HepG2 (cell line): ENCODE results near the gene LRP1-AS. TPM values are rescaled to one million over a fixed set of nuclear protein-coding genes. Genes with fewer than 3 reads are reported as not detected.

ENCODE experiments used
- HOXA5 ChIP-seq: sonication (generic); formaldehyde crosslinking; IDR thresholded peaks from 2 replicates; pipeline ENCODE4 v1.4.0; 2020; ENCODE audit warnings: missing genetic modification reagents
- IRF2 ChIP-seq: IDR thresholded peaks from 2 replicates; pipeline ENCODE4 v1.6.1; 2018; ENCODE audit warnings: missing genetic modification reagents, missing compliant biosample characterization
- JUN ChIP-seq: sonication (generic); formaldehyde crosslinking; IDR thresholded peaks from 2 replicates; pipeline ENCODE4 v1.4.0; 2020; ENCODE audit warnings: mild to moderate bottlenecking, missing genetic modification reagents
- PITX1 ChIP-seq: sonication (generic); formaldehyde crosslinking; IDR thresholded peaks from 2 replicates; pipeline ENCODE4 v1.5.1; 2020; ENCODE audit warnings: mild to moderate bottlenecking, missing genetic modification reagents
- POLR2G ChIP-seq: fragments of 200-400 bp; formaldehyde crosslinking; IDR thresholded peaks from 2 replicates; pipeline ENCODE4 v1.6.1; 2018; ENCODE audit warnings: mild to moderate bottlenecking, low read depth, low read length, moderate library complexity
- ZNF441 ChIP-seq: sonication (generic); formaldehyde crosslinking; IDR thresholded peaks from 2 replicates; pipeline ENCODE4 v1.7.0; 2021; ENCODE audit warnings: missing genetic modification reagents, borderline replicate concordance
- ZNF567 ChIP-seq: sonication (generic); formaldehyde crosslinking; IDR thresholded peaks from 2 replicates; pipeline ENCODE4 v1.8.1; 2023; ENCODE audit warnings: mild to moderate bottlenecking, missing genetic modification reagents, borderline replicate concordance
- ZNF782 ChIP-seq: sonication (generic); formaldehyde crosslinking; IDR thresholded peaks from 2 replicates; pipeline ENCODE4 v1.4.0; 2020; ENCODE audit warnings: missing genetic modification reagents, mild to moderate bottlenecking, borderline replicate concordance
- polyA plus RNA-seq, 8 experiments: library from polyadenylated mRNA; depleted of rRNA in 3 of 8; stranded (reverse) in 7 of 8; unstranded in 1 of 8; fragments of >200 nt; fragmentation: Illumina TruSeq in 4 of 8; extraction: Trizol in 4 of 8; gene quantifications; 2 replicates each; pipeline versions ENCODE4 v1.2.1 to v1.2.3, GENCODE V29; 2011 to 2016; ENCODE audit warnings: low read depth in 4 of 8, missing spikeins in 1 of 8, mixed read lengths in 1 of 8; ENCODE audit not compliant: insufficient read depth in 1 of 8
- total RNA-seq, 5 experiments: library from RNA; depleted of rRNA; stranded (reverse); fragments of >200 nt; fragmentation: Illumina TruSeq; extraction: Trizol; gene quantifications; 2 replicates each; pipeline ENCODE4 v1.2.3, GENCODE V29; 2016; ENCODE audit warnings: low read depth in 1 of 5
- TF ChIP-seq, protein P1 (sequence below): sonication (generic); formaldehyde crosslinking; IDR thresholded peaks from 2 replicates; pipeline ENCODE4 v1.4.0; 2020; ENCODE audit warnings: missing genetic modification reagents
- TF ChIP-seq, protein P2 (sequence below): sonication (generic); formaldehyde crosslinking; IDR thresholded peaks from 2 replicates; pipeline ENCODE4 v1.9.0; 2021; ENCODE audit warnings: missing genetic modification reagents, borderline replicate concordance
- TF ChIP-seq, protein P3 (sequence below): sonication (generic); formaldehyde crosslinking; IDR thresholded peaks from 2 replicates; pipeline ENCODE4 v1.4.0; 2020; ENCODE audit warnings: mild to moderate bottlenecking, missing genetic modification reagents
- TF ChIP-seq, protein P4 (sequence below): sonication (generic); formaldehyde crosslinking; IDR thresholded peaks from 2 replicates; pipeline ENCODE4 v1.8.0; 2022; ENCODE audit warnings: missing genetic modification reagents, mild to moderate bottlenecking, borderline replicate concordance
- TF ChIP-seq, protein P5 (sequence below): sonication (generic); formaldehyde crosslinking; IDR thresholded peaks from 2 replicates; pipeline ENCODE4 v1.4.0; 2020; ENCODE audit warnings: missing genetic modification reagents, borderline replicate concordance
- TF ChIP-seq, protein P6 (sequence below): sonication (generic); formaldehyde crosslinking; conservative IDR thresholded peaks from 2 replicates; pipeline ENCODE4 v1.8.1; 2023; ENCODE audit warnings: missing genetic modification reagents

LRP1-AS gene
- total and polyA plus RNA-seq, 2 of the 13 experiments (the other 11 are each of a cell fraction or from before 2014, with no cell fraction given) = 0.20 TPM; not detected in 1

DNA sequence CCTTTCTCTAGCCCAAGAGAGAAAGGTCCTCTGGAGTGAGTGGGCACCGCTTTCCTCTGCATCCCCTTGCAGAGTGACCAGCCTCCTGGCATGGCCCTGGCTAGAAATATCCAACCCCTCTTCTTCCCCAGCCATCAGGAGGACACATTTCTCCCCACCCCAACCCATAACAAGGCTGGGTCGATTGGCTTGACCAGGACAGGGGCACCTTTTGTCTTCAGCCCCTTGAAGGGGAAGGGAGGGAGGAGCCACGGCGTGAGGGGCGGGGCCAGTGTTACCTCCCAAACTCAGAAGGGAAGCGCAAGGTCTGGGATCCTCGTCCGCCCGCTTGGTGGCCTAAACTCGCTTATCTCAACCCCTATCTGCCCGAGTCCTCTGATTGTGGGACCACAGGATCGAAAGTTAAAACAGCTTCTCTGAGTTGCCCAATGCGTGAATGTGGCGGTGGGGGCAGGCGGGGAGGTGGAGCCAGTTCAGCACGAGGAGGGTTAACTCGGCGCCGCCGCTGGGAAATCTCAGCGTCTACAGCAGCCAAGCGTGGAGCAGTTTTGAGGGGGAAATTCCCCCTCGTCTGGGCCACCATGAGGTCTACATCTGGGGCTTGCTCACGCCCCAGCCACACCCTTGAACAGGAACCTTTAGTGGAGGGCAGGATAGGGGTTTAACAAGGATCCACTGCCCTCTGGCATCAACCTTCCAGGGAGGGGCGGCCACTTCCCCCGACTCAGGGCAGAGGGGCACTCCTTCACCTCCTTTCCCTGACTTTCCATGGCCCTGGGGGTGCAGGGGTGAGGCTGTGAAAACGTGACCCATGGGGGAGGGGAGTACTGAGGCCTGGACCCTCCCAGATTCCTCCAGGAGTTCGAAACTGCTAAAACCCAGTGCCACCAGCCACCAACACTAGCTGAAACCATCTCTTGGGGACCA is 37.1 kb downstream of the LRP1-AS start (continued):
- TF ChIP-seq, protein P1, sequence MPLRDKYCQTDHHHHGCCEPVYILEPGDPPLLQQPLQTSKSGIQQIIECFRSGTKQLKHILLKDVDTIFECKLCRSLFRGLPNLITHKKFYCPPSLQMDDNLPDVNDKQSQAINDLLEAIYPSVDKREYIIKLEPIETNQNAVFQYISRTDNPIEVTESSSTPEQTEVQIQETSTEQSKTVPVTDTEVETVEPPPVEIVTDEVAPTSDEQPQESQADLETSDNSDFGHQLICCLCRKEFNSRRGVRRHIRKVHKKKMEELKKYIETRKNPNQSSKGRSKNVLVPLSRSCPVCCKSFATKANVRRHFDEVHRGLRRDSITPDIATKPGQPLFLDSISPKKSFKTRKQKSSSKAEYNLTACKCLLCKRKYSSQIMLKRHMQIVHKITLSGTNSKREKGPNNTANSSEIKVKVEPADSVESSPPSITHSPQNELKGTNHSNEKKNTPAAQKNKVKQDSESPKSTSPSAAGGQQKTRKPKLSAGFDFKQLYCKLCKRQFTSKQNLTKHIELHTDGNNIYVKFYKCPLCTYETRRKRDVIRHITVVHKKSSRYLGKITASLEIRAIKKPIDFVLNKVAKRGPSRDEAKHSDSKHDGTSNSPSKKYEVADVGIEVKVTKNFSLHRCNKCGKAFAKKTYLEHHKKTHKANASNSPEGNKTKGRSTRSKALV (CRISPR knock-in tag) = no peak
- no peak for TF ChIP-seq JUN (CRISPR knock-in tag)
- TF ChIP-seq, protein P2, sequence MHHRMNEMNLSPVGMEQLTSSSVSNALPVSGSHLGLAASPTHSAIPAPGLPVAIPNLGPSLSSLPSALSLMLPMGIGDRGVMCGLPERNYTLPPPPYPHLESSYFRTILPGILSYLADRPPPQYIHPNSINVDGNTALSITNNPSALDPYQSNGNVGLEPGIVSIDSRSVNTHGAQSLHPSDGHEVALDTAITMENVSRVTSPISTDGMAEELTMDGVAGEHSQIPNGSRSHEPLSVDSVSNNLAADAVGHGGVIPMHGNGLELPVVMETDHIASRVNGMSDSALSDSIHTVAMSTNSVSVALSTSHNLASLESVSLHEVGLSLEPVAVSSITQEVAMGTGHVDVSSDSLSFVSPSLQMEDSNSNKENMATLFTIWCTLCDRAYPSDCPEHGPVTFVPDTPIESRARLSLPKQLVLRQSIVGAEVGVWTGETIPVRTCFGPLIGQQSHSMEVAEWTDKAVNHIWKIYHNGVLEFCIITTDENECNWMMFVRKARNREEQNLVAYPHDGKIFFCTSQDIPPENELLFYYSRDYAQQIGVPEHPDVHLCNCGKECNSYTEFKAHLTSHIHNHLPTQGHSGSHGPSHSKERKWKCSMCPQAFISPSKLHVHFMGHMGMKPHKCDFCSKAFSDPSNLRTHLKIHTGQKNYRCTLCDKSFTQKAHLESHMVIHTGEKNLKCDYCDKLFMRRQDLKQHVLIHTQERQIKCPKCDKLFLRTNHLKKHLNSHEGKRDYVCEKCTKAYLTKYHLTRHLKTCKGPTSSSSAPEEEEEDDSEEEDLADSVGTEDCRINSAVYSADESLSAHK = no peak
- TF ChIP-seq PITX1 = no peak
- no peak for TF ChIP-seq IRF2 (CRISPR knock-in tag)
- no peak for TF ChIP-seq ZNF782 (CRISPR knock-in tag)
- TF ChIP-seq, protein P3, sequence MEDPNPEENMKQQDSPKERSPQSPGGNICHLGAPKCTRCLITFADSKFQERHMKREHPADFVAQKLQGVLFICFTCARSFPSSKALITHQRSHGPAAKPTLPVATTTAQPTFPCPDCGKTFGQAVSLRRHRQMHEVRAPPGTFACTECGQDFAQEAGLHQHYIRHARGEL (CRISPR knock-in tag) = no peak
- TF ChIP-seq, protein P4, sequence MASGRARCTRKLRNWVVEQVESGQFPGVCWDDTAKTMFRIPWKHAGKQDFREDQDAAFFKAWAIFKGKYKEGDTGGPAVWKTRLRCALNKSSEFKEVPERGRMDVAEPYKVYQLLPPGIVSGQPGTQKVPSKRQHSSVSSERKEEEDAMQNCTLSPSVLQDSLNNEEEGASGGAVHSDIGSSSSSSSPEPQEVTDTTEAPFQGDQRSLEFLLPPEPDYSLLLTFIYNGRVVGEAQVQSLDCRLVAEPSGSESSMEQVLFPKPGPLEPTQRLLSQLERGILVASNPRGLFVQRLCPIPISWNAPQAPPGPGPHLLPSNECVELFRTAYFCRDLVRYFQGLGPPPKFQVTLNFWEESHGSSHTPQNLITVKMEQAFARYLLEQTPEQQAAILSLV (CRISPR knock-in tag) = no peak
- TF ChIP-seq, protein P5, sequence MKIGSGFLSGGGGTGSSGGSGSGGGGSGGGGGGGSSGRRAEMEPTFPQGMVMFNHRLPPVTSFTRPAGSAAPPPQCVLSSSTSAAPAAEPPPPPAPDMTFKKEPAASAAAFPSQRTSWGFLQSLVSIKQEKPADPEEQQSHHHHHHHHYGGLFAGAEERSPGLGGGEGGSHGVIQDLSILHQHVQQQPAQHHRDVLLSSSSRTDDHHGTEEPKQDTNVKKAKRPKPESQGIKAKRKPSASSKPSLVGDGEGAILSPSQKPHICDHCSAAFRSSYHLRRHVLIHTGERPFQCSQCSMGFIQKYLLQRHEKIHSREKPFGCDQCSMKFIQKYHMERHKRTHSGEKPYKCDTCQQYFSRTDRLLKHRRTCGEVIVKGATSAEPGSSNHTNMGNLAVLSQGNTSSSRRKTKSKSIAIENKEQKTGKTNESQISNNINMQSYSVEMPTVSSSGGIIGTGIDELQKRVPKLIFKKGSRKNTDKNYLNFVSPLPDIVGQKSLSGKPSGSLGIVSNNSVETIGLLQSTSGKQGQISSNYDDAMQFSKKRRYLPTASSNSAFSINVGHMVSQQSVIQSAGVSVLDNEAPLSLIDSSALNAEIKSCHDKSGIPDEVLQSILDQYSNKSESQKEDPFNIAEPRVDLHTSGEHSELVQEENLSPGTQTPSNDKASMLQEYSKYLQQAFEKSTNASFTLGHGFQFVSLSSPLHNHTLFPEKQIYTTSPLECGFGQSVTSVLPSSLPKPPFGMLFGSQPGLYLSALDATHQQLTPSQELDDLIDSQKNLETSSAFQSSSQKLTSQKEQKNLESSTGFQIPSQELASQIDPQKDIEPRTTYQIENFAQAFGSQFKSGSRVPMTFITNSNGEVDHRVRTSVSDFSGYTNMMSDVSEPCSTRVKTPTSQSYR (CRISPR knock-in tag) = peak; percentile 25; the same call in 1 of the 2 replicates
- TF ChIP-seq ZNF441 (CRISPR knock-in tag) = no peak; the same call in 1 of the 2 replicates
- TF ChIP-seq ZNF567 = no peak
- no peak for TF ChIP-seq HOXA5 (CRISPR knock-in tag)
- TF ChIP-seq, protein P6, sequence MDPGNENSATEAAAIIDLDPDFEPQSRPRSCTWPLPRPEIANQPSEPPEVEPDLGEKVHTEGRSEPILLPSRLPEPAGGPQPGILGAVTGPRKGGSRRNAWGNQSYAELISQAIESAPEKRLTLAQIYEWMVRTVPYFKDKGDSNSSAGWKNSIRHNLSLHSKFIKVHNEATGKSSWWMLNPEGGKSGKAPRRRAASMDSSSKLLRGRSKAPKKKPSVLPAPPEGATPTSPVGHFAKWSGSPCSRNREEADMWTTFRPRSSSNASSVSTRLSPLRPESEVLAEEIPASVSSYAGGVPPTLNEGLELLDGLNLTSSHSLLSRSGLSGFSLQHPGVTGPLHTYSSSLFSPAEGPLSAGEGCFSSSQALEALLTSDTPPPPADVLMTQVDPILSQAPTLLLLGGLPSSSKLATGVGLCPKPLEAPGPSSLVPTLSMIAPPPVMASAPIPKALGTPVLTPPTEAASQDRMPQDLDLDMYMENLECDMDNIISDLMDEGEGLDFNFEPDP (CRISPR knock-in tag) = 0 out of 2 replicates have a peak, but pooled peaks have one; percentile 53
- peak; percentile 50 for TF ChIP-seq POLR2G
